ENCODE data around the gene ATP12A.

DNA sequence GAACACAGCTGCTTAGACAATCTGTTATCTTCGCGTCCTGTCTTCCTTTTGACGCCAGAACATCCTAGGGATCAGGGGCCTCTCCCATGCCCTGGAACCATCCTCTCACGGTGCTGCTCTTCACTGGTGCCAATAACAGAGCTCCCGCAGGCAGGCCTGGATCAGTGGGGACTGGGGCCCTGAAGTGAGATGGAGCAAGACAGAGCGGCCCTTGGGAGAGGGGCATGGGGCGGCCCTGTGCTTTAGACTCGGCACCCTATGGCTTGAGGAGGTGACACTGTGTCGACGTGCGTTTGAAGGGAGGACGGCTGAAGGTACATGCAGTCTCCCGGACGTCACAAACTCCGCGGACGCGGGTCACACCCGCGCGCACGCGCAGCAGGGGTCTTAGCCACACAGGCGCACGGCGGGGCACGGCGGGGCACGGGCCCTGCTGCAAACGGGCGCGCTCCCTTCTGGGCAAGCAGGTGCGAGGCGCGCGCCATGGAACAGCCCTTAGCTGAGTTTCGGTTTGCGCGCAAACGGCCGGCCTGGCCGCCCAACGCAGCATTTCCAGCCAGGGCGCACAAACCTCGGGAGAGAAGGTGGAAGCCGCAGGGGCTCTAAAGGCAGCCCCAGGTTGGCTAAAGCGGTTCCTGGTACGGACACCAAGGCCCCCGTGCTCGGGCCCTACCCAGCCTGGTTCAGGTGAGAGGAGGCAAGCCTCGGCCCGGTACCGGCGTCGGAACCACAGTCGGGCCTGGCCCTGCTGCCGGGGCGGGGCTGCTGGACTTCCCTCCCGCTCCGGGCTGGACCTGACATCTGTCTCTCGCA is 67.2 kb downstream of the ATP12A start:
- no peak for TF ChIP-seq POLR2AphosphoS5 (IDR thresholded peaks at IDR 0.05; ENCODE audit: borderline replicate concordance, low read depth, low read length)
- no peak for TF ChIP-seq EZH2 (IDR thresholded peaks at IDR 0.05)
